ENCODE data around the gene LRRC25. TPM values are rescaled to one million over a fixed set of nuclear protein-coding genes. Genes with fewer than 3 reads are reported as not detected.
A peak's percentile ranks its signal among the peaks of the same experiment; 100 is the strongest.

Gene LRRC25
- polyA plus RNA-seq, 1 donor (not counting 4 experiments of a cell fraction or from before 2014, with no cell fraction given): not detected

DNA sequence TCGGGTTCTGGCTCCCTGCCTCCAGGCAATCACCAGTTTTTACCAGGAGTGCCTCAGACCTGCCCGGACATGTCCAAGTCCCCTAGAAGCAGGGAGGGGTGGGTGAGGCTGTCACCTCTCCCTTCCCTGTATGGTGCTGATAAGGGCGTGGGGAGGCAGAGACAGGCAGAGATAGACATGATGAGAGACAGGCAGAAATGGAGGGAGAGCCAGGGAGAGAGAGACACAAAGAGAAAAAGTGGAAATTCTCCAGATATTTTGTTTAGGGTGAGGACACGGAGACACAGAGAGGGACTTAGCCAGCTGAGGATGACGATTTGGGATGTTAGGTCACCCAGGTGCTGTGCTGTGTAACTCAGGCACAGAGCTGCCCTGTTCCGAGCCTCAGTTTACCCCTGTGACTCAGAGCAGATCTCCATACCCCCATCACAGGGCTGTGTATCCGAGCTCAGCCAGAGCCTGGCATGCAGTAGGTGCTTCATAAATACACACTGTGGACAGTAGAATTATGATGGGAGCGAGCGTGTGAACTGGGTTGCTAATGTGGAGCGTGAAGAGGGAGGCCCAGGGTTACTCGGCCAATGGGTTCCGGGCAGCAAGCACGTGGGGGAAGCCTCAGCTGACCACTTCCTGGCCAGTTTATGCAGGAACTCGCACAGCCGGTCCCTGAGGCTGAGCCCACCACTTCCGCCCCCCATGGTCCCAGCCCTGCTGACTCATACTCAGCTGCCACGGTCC, 23.4 kb downstream of the LRRC25 start:
- FAIRE-seq: peak; percentile 67
- no peaks in the 10 kb centered on the region for H4K20me1 ChIP-seq (ENCODE audit: control insufficient read depth, extremely low read depth, insufficient read depth, low read length)
- no peak overlapping the region for H3K4me3 ChIP-seq (ENCODE audit: control insufficient read depth in 2 of 3, extremely low read depth in 1 of 3, insufficient read depth in 2 of 3, low read depth in 1 of 3, low read length in 3 of 3)
- H3K9me3 ChIP-seq (ENCODE audit: control insufficient read depth, low read depth, low read length): no peaks in the 10 kb centered on the region
- TF ChIP-seq EZH2 (IDR thresholded peaks at IDR 0.05; ENCODE audit: low read length): no peak
- no peak for TF ChIP-seq CTCF (optimal IDR thresholded peaks at IDR 0.05 in 1 of 3, IDR thresholded peaks at IDR 0.05 in 1 of 3, conservative IDR thresholded peaks at IDR 0.05 in 1 of 3; ENCODE audit: extremely low read depth in 1 of 3, insufficient read depth in 2 of 3, low read length in 3 of 3)
- H2AFZ ChIP-seq (ENCODE audit: control insufficient read depth, low read length): peak overlapping the region; percentile 35
- dilution Hi-C loops (cut with MboI; ENCODE audit: extremely low pct_ligation_motif_present, low sequenced_read_pairs): no loop called here
- peaks cover 15% of the 10 kb centered on the region for H3K4me1 ChIP-seq (ENCODE audit: control insufficient read depth, extremely low read depth, insufficient read depth, low read length)
- H3K27me3 ChIP-seq (ENCODE audit: control insufficient read depth, extremely low read depth, insufficient read depth, low read length): no peaks in the 10 kb centered on the region
- H3K4me2 ChIP-seq (ENCODE audit: control insufficient read depth, extremely low read depth, insufficient read depth, low read depth, low read length): peak overlapping the region; percentile 61
- DNase-seq (ENCODE audit: low read depth, low spot score): peak; percentile 76
- peak overlapping the region; percentile 80 for H3K27ac ChIP-seq (ENCODE audit: control insufficient read depth, insufficient read depth, low read length)
- H3K79me2 ChIP-seq (ENCODE audit: control insufficient read depth, insufficient read depth, low read length): no peaks in the 10 kb centered on the region
- peak overlapping the region; percentile 63 for H3K9ac ChIP-seq (ENCODE audit: control insufficient read depth, extremely low read depth, insufficient read depth, low read length)
- H3K36me3 ChIP-seq (ENCODE audit: control insufficient read depth in 2 of 2, extremely low read depth in 1 of 2, insufficient read depth in 2 of 2, low read length in 2 of 2): no peaks in the 10 kb centered on the region
- H3K9me1 ChIP-seq (ENCODE audit: control insufficient read depth, extremely low read depth, insufficient read depth, low read length): no peaks in the 10 kb centered on the region

GRCh38 chr19:18373407-18373891, 24.0 kb downstream of the LRRC25 start:
- H3K4me1 ChIP-seq (ENCODE audit: control insufficient read depth, extremely low read depth, insufficient read depth, low read length): peaks cover 15% of the 10 kb centered on the region

More at GRCh38 chr19:18373407-18373891, 24.0 kb downstream of the LRRC25 start:
- Histone ChIP-seq H3K9me3 (ENCODE audit: control insufficient read depth, low read depth, low read length) (no peaks in the 10 kb centered on the region), H3K27ac (ENCODE audit: control insufficient read depth, insufficient read depth, low read length) (peak overlapping the region; percentile 71), H3K27me3 (ENCODE audit: control insufficient read depth, extremely low read depth, insufficient read depth, low read length) (no peaks in the 10 kb centered on the region), H3K36me3 (ENCODE audit: control insufficient read depth in 2 of 2, extremely low read depth in 1 of 2, insufficient read depth in 2 of 2, low read length in 2 of 2) (no peaks in the 10 kb centered on the region), H3K79me2 (ENCODE audit: control insufficient read depth, insufficient read depth, low read length) (no peaks in the 10 kb centered on the region), H3K9ac (ENCODE audit: control insufficient read depth, extremely low read depth, insufficient read depth, low read length) (peak overlapping the region; percentile 63), H3K4me2 (ENCODE audit: control insufficient read depth, extremely low read depth, insufficient read depth, low read depth, low read length) (peak overlapping the region; percentile 61), H4K20me1 (ENCODE audit: control insufficient read depth, extremely low read depth, insufficient read depth, low read length) (no peaks in the 10 kb centered on the region), H3K9me1 (ENCODE audit: control insufficient read depth, extremely low read depth, insufficient read depth, low read length) (no peaks in the 10 kb centered on the region), H3K4me3 (ENCODE audit: control insufficient read depth in 2 of 3, extremely low read depth in 1 of 3, insufficient read depth in 2 of 3, low read depth in 1 of 3, low read length in 3 of 3) (no peak overlapping the region), H2AFZ (ENCODE audit: control insufficient read depth, low read length) (no peak overlapping the region)
- no peak for FAIRE-seq
- no peak for TF ChIP-seq CTCF (optimal IDR thresholded peaks at IDR 0.05 in 1 of 3, IDR thresholded peaks at IDR 0.05 in 1 of 3, conservative IDR thresholded peaks at IDR 0.05 in 1 of 3; ENCODE audit: extremely low read depth in 1 of 3, insufficient read depth in 2 of 3, low read length in 3 of 3)
- TF ChIP-seq EZH2 (IDR thresholded peaks at IDR 0.05; ENCODE audit: low read length): no peak
- no peak for DNase-seq (ENCODE audit: low read depth, low spot score)
- dilution Hi-C loops (cut with MboI; ENCODE audit: extremely low pct_ligation_motif_present, low sequenced_read_pairs): no loop called here

All from keratinocyte (primary cell).